ENCODE data around the gene ZBTB17.

ZBTB17 gene

DNA sequence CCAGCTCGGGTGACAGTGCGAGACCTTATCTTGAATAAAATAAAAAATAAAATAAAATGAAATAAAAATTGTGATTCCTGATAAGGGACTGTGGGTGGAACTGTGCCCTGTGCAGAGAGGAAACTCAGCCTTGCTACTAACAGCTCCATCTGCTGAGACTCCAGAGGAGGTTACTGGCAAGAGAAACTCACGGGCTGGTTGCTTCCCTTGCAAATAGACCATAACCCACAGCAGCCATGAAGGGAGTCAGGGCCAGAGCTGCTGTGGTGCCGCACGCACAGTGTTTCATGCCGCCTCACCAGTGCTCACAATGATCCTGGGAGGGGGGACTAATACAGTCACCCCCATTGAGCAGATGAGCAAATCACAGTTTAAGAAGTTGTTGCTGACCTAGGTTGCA is 13.7 kb downstream of the ZBTB17 start:
- Histone ChIP-seq H3K27me3 (replicated peaks) (no peaks in the 10 kb centered on the region), H3K4me3 (ENCODE audit: low read depth, low read length) (no peak overlapping the region), H3K36me3 (replicated peaks) (no peaks in the 10 kb centered on the region), H3K27ac (no peak overlapping the region)
- in situ Hi-C loops (cut with HindIII; ENCODE audit: low pct_ligation_motif_present, low sequenced_read_pairs): no loop called here
- no peak for DNase-seq
- TF ChIP-seq, protein P1, sequence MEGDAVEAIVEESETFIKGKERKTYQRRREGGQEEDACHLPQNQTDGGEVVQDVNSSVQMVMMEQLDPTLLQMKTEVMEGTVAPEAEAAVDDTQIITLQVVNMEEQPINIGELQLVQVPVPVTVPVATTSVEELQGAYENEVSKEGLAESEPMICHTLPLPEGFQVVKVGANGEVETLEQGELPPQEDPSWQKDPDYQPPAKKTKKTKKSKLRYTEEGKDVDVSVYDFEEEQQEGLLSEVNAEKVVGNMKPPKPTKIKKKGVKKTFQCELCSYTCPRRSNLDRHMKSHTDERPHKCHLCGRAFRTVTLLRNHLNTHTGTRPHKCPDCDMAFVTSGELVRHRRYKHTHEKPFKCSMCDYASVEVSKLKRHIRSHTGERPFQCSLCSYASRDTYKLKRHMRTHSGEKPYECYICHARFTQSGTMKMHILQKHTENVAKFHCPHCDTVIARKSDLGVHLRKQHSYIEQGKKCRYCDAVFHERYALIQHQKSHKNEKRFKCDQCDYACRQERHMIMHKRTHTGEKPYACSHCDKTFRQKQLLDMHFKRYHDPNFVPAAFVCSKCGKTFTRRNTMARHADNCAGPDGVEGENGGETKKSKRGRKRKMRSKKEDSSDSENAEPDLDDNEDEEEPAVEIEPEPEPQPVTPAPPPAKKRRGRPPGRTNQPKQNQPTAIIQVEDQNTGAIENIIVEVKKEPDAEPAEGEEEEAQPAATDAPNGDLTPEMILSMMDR (IDR thresholded peaks at IDR 0.05; ENCODE audit: low read depth, low read length, missing control alignments): no peak

DNA sequence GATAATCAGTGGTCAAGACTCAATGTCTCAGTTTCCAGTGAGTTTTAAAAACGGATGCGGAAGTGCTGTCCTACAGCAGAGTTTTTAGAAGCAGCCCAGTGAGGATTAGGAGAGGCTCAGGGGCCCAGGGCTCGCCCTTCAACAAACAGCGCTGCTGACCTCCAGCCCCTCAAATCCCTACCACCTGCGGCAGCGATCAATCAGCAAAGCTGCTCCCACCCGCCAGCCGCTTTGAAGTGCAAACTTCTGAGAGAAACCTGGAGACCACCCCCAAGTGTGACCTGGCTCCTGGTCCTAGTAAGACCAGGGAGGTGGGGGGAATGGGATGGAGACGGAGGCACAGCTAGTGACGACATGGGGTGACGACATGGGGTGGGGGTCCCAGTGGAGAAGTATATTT is 14.4 kb downstream of the ZBTB17 start:
- no peaks in the 10 kb centered on the region for H3K36me3 ChIP-seq (replicated peaks)
- no peak for DNase-seq
- no peak overlapping the region for H3K27ac ChIP-seq
- in situ Hi-C loops (cut with HindIII; ENCODE audit: low pct_ligation_motif_present, low sequenced_read_pairs): no loop called here
- no peaks in the 10 kb centered on the region for H3K27me3 ChIP-seq (replicated peaks)
- TF ChIP-seq, protein P1 (IDR thresholded peaks at IDR 0.05; ENCODE audit: low read depth, low read length, missing control alignments): no peak
- no peak overlapping the region for H3K4me3 ChIP-seq (ENCODE audit: low read depth, low read length)

DNA sequence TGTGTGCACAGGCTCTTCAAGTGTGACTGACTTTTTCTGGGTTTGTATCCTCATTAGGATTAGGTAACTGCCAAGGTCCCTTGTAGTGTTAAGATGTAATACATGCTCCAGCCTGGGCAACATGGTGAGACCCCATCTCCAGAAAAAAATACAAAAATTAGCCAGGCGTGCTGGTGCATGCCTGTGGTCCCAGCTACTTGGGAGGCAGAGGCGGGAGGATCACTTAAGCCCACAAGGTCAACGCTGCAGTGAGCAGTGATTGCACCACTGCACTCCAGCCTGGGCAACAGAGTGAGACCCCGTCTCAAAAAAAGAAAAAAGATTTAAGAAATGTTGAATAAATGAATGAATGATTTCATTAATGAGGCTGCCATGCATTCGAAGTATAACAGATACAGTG is 15.1 kb downstream of the ZBTB17 start:
- DNase-seq: no peak
- Histone ChIP-seq H3K27me3 (replicated peaks) (no peaks in the 10 kb centered on the region), H3K4me3 (ENCODE audit: low read depth, low read length) (no peak overlapping the region), H3K27ac (no peak overlapping the region), H3K36me3 (replicated peaks) (no peaks in the 10 kb centered on the region)
- TF ChIP-seq, protein P1 (IDR thresholded peaks at IDR 0.05; ENCODE audit: low read depth, low read length, missing control alignments): no peak
- in situ Hi-C loops (cut with HindIII; ENCODE audit: low pct_ligation_motif_present, low sequenced_read_pairs): no loop called here

- Histone ChIP-seq H3K27ac (no peak overlapping the region), H3K4me3 (ENCODE audit: low read depth, low read length) (no peak overlapping the region), H3K36me3 (replicated peaks) (no peaks in the 10 kb centered on the region), H3K27me3 (replicated peaks) (no peaks in the 10 kb centered on the region)
- TF ChIP-seq, protein P1 (IDR thresholded peaks at IDR 0.05; ENCODE audit: low read depth, low read length, missing control alignments): no peak
- in situ Hi-C loops (cut with HindIII; ENCODE audit: low pct_ligation_motif_present, low sequenced_read_pairs): no loop called here
- no peak for DNase-seq
Measured at GRCh38 chr1:15959827-15960446, 16.0 kb downstream of the ZBTB17 start.

GRCh38 chr1:15959424-15959823 is 16.5 kb downstream of the ZBTB17 start:
- Histone ChIP-seq H3K27ac (no peak overlapping the region), H3K27me3 (replicated peaks) (no peaks in the 10 kb centered on the region), H3K4me3 (ENCODE audit: low read depth, low read length) (no peak overlapping the region), H3K36me3 (replicated peaks) (no peaks in the 10 kb centered on the region)
- in situ Hi-C loops (cut with HindIII; ENCODE audit: low pct_ligation_motif_present, low sequenced_read_pairs): no loop called here
- TF ChIP-seq, protein P1 (IDR thresholded peaks at IDR 0.05; ENCODE audit: low read depth, low read length, missing control alignments): no peak
- DNase-seq: no peak

DNA sequence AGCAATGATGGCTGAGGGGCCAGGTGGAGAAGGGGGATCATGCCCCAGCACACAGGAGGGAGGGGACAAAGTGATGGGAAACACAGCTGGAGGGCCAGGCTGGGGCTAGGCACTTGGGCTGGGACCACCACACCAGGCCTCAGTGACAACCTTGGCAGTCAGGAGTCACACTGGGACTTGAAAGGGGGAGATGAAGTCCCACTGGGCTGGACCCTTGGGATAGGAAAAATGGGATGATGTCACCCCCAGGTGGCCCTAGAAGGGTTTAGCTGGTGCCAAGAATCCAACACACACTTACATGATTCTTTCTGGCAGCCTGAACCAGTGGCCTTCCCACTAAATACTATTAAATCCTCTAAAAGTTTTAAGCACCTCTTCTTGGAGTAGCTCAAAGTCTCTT is 17.1 kb downstream of the ZBTB17 start:
- H3K4me3 ChIP-seq (ENCODE audit: low read depth, low read length): no peak overlapping the region

More for the DNA sequence above, 17.1 kb downstream of the ZBTB17 start:
- no peak overlapping the region for H3K27ac ChIP-seq
- in situ Hi-C loops (cut with HindIII; ENCODE audit: low pct_ligation_motif_present, low sequenced_read_pairs): no loop called here
- TF ChIP-seq, protein P1 (IDR thresholded peaks at IDR 0.05; ENCODE audit: low read depth, low read length, missing control alignments): no peak
- no peak for DNase-seq
- no peaks in the 10 kb centered on the region for H3K27me3 ChIP-seq (replicated peaks)
- no peaks in the 10 kb centered on the region for H3K36me3 ChIP-seq (replicated peaks)

All from brain microvascular endothelial cell (primary cell).